Endothelial cell of umbilical vein (primary cell): ENCODE data around the gene PAIP2B. TPM values are rescaled to one million over a fixed set of nuclear protein-coding genes. Genes with fewer than 3 reads are reported as not detected.
A peak's percentile ranks its signal among the peaks of the same experiment; 100 is the strongest.

ENCODE experiments used
- BruUV-seq: library from RNA; stranded (reverse); fragments of 400-500 nt; replicated peaks from 2 replicates; lab custom pipeline; 2021; lab: Mats Ljungman, UMichigan
- CTCF ChIA-PET: fragments of 300-600, 350-600 bp; sonication (Branson Sonifier 250); formaldehyde crosslinking; loops from one replicate; lab custom pipeline; 2021; ENCODE audit warnings: antibody characterized with exemption, inconsistent platforms; lab: Charles Lee
- POLR2A ChIA-PET: fragments of 300-600, 350-600 bp; sonication (Branson Sonifier 250); formaldehyde crosslinking; loops from one replicate; lab custom pipeline; 2021; ENCODE audit warnings: antibody characterized with exemption, inconsistent platforms; lab: Charles Lee
- DNase-seq: peaks from one replicate; pipeline ENCODE4 v3.0.0-alpha.2; 2011; ENCODE audit warnings: low read depth, low spot score
- FAIRE-seq: peaks from 2 replicates; lab custom pipeline; 2011; peaks lifted over from hg19 to GRCh38; lab: Jason Lieb, UNC
- H2AFZ ChIP-seq: 2 replicates; pipeline ENCODE4 v1.6.0; 2012; ENCODE audit warnings: low read depth, low read length, control low read depth, inconsistent platforms
- H3K27ac ChIP-seq: 2 replicates; pipeline ENCODE4 v1.5.1; 2011; ENCODE audit warnings: low read depth, mild to moderate bottlenecking, control low read depth, low read length, moderate library complexity; ENCODE audit not compliant: insufficient read depth
- H3K27me3 ChIP-seq, 2 experiments: 2 replicates each; pipeline versions ENCODE4 v1.6.0 to v1.6.1; 2011; ENCODE audit warnings: low read length in 2 of 2, mixed read lengths in 1 of 2; ENCODE audit not compliant: control insufficient read depth in 2 of 2, insufficient read depth in 2 of 2
- H3K36me3 ChIP-seq, 2 experiments: 2 replicates in 1 of 2; 3 replicates in 1 of 2; pipeline ENCODE4 v1.5.1; 2011; ENCODE audit warnings: low read length in 2 of 2, mild to moderate bottlenecking in 1 of 2, moderate library complexity in 1 of 2; ENCODE audit not compliant: control insufficient read depth in 2 of 2, insufficient read depth in 2 of 2; ENCODE audit errors: extremely low read depth in 1 of 2
- H3K4me1 ChIP-seq: 3 replicates; pipeline ENCODE4 v1.5.1; 2011; ENCODE audit warnings: mild to moderate bottlenecking, low read length; ENCODE audit not compliant: control insufficient read depth, insufficient read depth; ENCODE audit errors: extremely low read depth
- H3K4me2 ChIP-seq: 2 replicates; pipeline ENCODE4 v1.6.1; 2011; ENCODE audit warnings: low read length, control low read depth, mixed read lengths; ENCODE audit not compliant: insufficient read depth
- H3K4me3 ChIP-seq, 3 experiments: fragments of 200-600 bp in 1 of 3; sonication (generic), shearing (Covaris generic) in 1 of 3; replicated peaks in 1 of 3; 2 replicates each; pipeline ENCODE4 v1.5.1; 2011 to 2016; ENCODE audit warnings: control low read depth in 3 of 3, low read length in 3 of 3, mild to moderate bottlenecking in 2 of 3, inconsistent platforms in 1 of 3, low read depth in 1 of 3, moderate library complexity in 1 of 3; ENCODE audit not compliant: insufficient read depth in 1 of 3
- H3K79me2 ChIP-seq: 2 replicates; pipeline ENCODE4 v1.6.0; 2012; ENCODE audit warnings: low read length, inconsistent platforms; ENCODE audit not compliant: control insufficient read depth, insufficient read depth
- H3K9ac ChIP-seq: replicated peaks from 2 replicates; pipeline ENCODE3; 2011; ENCODE audit warnings: low read length, control low read depth; ENCODE audit not compliant: insufficient read depth; ENCODE audit errors: extremely low read depth
- H3K9me1 ChIP-seq: replicated peaks from 3 replicates; pipeline ENCODE4 v1.6.0; 2011; ENCODE audit warnings: mild to moderate bottlenecking, low read length; ENCODE audit not compliant: control insufficient read depth, insufficient read depth; ENCODE audit errors: extremely low read depth
- H3K9me3 ChIP-seq: replicated peaks from 2 replicates; pipeline ENCODE4 v1.5.1; 2012; ENCODE audit warnings: low read length, inconsistent platforms; ENCODE audit not compliant: control insufficient read depth, insufficient read depth
- H4K20me1 ChIP-seq: replicated peaks from 2 replicates; pipeline ENCODE3; 2011; ENCODE audit warnings: mild to moderate bottlenecking, low read length; ENCODE audit not compliant: control insufficient read depth, insufficient read depth; ENCODE audit errors: extremely low read depth
- CTCF ChIP-seq, 2 donors: IDR thresholded peaks; 1 replicate in 1 of 2; 2 replicates in 1 of 2; pipeline ENCODE4 v1.5.1; 2011; ENCODE audit warnings: low read length in 2 of 2, mild to moderate bottlenecking in 2 of 2, moderate library complexity in 2 of 2, control low read depth in 1 of 2, inconsistent platforms in 1 of 2, low read depth in 1 of 2; ENCODE audit not compliant: insufficient read depth in 1 of 2; ENCODE audit errors: extremely low read depth in 1 of 2
- EZH2 ChIP-seq: IDR thresholded peaks from 2 replicates; pipeline ENCODE4 v1.6.1; 2012; ENCODE audit warnings: borderline replicate concordance, low read depth, mild to moderate bottlenecking, moderate library complexity, low read length, inconsistent platforms; ENCODE audit not compliant: severe bottlenecking
- FOS ChIP-seq: IDR thresholded peaks from 2 replicates; pipeline ENCODE4 v1.6.1; 2011; ENCODE audit warnings: mild to moderate bottlenecking, low read length, moderate library complexity, borderline replicate concordance; ENCODE audit not compliant: insufficient read depth
- GATA2 ChIP-seq: IDR thresholded peaks from 2 replicates; pipeline ENCODE4 v1.7.0; 2011; ENCODE audit warnings: low read depth, mild to moderate bottlenecking, moderate library complexity, mixed read lengths, low read length; ENCODE audit not compliant: insufficient read length, insufficient read depth
- JUN ChIP-seq: IDR thresholded peaks from 2 replicates; pipeline ENCODE4 v1.6.1; 2011; ENCODE audit warnings: borderline replicate concordance, low read depth; ENCODE audit not compliant: insufficient read length, insufficient read depth
- MAX ChIP-seq: IDR thresholded peaks from 2 replicates; pipeline ENCODE4 v1.6.1; 2011; ENCODE audit not compliant: insufficient read depth, insufficient read length
- MYC ChIP-seq: IDR thresholded peaks from one replicate; pipeline ENCODE4 v1.6.1; 2011; ENCODE audit warnings: mild to moderate bottlenecking, low read depth, low read length
- POLR2A ChIP-seq: IDR thresholded peaks from 2 replicates; pipeline ENCODE4 v1.6.1; 2012; ENCODE audit warnings: low read depth, mild to moderate bottlenecking, control low read depth, low read length
- POLR2AphosphoS5 ChIP-seq: IDR thresholded peaks from 2 replicates; pipeline ENCODE4 v1.6.1; 2012; ENCODE audit warnings: low read depth, mild to moderate bottlenecking, control low read depth, low read length, moderate library complexity; ENCODE audit not compliant: insufficient read depth
- dilution Hi-C: fragments of 300-500 bp; cut with MboI; formaldehyde crosslinking; loops from one replicate; pipeline ENCODE4 v1.15.0; 2019; ENCODE audit warnings: low sequenced_read_pairs; ENCODE audit not compliant: extremely low pct_ligation_motif_present
- intact Hi-C: fragments of 100-400 bp; cut with micrococcal nuclease; formaldehyde crosslinking; loops from one replicate; pipeline ENCODE4 v1.10.0; 2022
- polyA plus RNA-seq, 4 experiments: library from polyadenylated mRNA; depleted of rRNA in 3 of 4; stranded (reverse) in 3 of 4; unstranded in 1 of 4; fragments of >200 nt; gene quantifications; 2 replicates each; pipeline versions ENCODE4 v1.2.1 to v1.2.3, GENCODE V29; 2011 to 2012; ENCODE audit warnings: missing spikeins in 1 of 4
- total RNA-seq: library from RNA; stranded (reverse); gene quantifications from 2 replicates; pipeline ENCODE4 v1.2.3, GENCODE V29; 2021

The PAIP2B gene
- total and polyA plus RNA-seq, 2 donors (not counting 3 experiments of a cell fraction or from before 2014, with no cell fraction given) = 0.21 to 0.62 TPM

- Histone ChIP-seq H4K20me1 (no peaks in the 10 kb centered on the region), H3K4me3 (no peak overlapping the region), H3K36me3 (peaks cover 10 to 16% of the 10 kb centered on the region in 2 experiments), H3K27ac (no peak overlapping the region), H2AFZ (no peak overlapping the region), H3K4me2 (no peak overlapping the region), H3K9me3 (no peaks in the 10 kb centered on the region), H3K4me1 (no peaks in the 10 kb centered on the region), H3K27me3 (peaks cover 0 to 5% of the 10 kb centered on the region in 2 experiments), H3K79me2 (no peaks in the 10 kb centered on the region), H3K9ac (no peak overlapping the region), H3K9me1 (no peaks in the 10 kb centered on the region)
- intact Hi-C loops = no loop called here
- ChIA-PET POLR2A (interaction anchor here (0.6 kb wide), 1 partner anchor 14 kb away, joined by 10 read pairs; no protein-coding TSS in a partner anchor), CTCF (interaction anchor here (1.7 kb wide), 1 partner anchor 148 kb away, joined by 4 read pairs; no protein-coding TSS in a partner anchor)
- dilution Hi-C loops = no loop called here
- FAIRE-seq = no peak
- no TSS peak for BruUV-seq
- no peak for TF ChIP-seq FOS
- no peak for DNase-seq
Observed at GRCh38 chr2:71151620-71152019, 75.3 kb downstream of the PAIP2B start.

- H3K27ac ChIP-seq = no peak overlapping the region
- H3K4me3 ChIP-seq = no peak overlapping the region
- dilution Hi-C loops = no loop called here
- TF ChIP-seq POLR2A (no peak), FOS (no peak), EZH2 (no peak), POLR2AphosphoS5 (no peak), GATA2 (no peak), JUN (no peak), MAX (no peak), MYC (no peak), CTCF (IDR thresholded peaks at IDR 0.05; ENCODE audit: extremely low read depth in 1 of 2, insufficient read depth in 1 of 2, low read depth in 1 of 2, low read length in 2 of 2) (no peak)
- FAIRE-seq (peak; percentile 18), DNase-seq (no peak)
- H3K4me2 ChIP-seq = no peak overlapping the region
- no peaks in the 10 kb centered on the region for H3K4me1 ChIP-seq
- no peak overlapping the region for H2AFZ ChIP-seq
- no TSS peak for BruUV-seq
- peaks cover 16 to 19% of the 10 kb centered on the region in 2 experiments for H3K36me3 ChIP-seq
- intact Hi-C loops = no loop called here
- ChIA-PET CTCF (interaction anchor here (1.0 to 2.9 kb wide), 3 partner anchors 19 to 149 kb away, joined by 3 to 10 read pairs (median 4); no protein-coding TSS in a partner anchor), POLR2A (no interaction called here)
- no peaks in the 10 kb centered on the region for H3K9me1 ChIP-seq
- no peaks in the 10 kb centered on the region for H3K9me3 ChIP-seq
- no peaks in the 10 kb centered on the region for H4K20me1 ChIP-seq
- H3K9ac ChIP-seq = no peak overlapping the region
- no peaks in the 10 kb centered on the region for H3K79me2 ChIP-seq
- no peaks in the 10 kb centered on the region for H3K27me3 ChIP-seq
Observed at GRCh38 chr2:71150082-71150816, 76.7 kb downstream of the PAIP2B start.
